ENCODE data around the gene TBX10.
A peak's percentile ranks its signal among the peaks of the same experiment; 100 is the strongest.
"Not testable (repeated sequence)": the region's sequence is repeated elsewhere in the genome, so short reads cannot be mapped to it uniquely, and the experiment has no call there.

TBX10 gene

DNA sequence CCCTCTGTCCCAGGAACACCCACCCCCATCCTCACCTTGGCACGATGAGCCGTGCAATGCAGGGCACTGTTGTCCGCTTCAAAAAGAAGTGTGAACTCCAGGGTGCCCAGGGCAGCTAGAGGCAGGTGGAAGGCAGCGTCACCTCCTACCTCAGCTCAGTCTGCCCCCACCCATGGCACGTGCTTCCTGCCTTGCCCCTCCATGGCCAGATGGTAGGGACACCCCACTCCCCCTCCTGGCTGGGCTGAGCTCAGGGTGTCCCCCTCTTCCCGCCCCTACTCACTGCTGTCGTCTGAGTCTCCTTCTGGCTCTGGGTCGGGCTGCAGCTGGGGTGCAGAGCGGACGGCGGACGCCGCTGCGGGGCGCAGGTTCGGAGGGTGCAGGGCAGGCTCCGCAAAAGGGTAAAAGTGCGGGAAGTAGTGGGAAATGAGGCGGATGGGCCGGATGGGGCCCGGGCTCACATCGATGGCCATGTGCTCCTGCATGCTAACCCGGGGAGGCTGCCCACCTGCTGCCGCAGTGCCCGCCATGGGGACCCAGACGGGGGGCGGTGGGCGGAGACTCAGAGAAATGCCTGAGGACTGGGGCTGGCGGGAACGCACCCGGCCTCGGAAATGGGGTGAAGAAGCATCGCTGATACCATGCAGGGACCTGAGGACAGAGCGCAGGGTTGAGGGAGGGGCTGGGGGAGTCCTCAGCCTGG lies 23.7 kb downstream of the TBX10 start:
- no peak for DNase-seq

DNA sequence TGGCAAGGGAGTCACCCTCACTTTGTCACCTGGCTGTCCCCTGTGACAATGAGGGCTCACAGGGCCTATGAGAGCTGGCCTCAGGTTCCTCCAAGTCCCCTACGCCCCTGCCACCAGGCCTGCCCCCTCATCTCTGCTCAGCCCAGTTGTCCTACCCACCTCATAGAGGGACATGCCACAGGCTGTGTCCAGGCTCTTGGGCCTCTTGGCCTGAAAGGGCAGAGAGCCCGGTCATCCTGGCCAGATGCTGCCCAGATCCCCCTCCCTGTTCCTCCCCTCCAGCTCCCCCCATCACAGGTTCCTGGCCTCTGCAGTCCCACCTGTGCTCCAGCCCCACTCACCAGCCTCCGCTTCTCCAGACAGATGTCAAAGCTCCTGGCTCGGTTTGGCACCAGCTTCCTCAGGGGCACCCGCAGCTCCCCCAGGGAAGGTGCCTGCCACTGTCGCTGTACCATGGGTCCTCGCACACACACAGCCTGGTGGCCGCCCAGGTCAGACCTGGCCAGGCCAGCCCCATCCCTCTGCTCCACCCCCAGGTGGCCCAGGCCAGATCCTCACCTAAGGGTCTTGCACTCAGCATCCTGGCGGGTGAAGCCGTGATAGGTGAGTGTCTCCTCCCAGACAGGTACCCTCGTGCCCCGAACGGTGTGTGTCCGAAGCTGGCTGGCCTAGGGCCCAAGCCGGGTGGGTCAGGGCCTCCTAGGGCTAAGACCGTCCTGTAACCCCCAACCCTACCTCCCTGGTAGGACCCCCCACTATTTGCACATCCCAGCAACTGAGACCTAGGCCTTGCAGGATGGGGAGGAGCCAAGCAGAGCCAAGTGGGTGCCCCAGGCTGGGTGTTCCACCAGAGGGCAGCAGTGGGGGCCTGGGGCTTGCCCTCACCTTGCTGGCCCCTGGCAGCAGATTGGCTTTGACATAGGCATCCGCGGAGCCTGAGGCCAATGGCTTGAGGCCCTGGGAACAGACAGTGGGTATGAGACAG lies 24.5 kb downstream of the TBX10 start:
- no peak for DNase-seq

DNA sequence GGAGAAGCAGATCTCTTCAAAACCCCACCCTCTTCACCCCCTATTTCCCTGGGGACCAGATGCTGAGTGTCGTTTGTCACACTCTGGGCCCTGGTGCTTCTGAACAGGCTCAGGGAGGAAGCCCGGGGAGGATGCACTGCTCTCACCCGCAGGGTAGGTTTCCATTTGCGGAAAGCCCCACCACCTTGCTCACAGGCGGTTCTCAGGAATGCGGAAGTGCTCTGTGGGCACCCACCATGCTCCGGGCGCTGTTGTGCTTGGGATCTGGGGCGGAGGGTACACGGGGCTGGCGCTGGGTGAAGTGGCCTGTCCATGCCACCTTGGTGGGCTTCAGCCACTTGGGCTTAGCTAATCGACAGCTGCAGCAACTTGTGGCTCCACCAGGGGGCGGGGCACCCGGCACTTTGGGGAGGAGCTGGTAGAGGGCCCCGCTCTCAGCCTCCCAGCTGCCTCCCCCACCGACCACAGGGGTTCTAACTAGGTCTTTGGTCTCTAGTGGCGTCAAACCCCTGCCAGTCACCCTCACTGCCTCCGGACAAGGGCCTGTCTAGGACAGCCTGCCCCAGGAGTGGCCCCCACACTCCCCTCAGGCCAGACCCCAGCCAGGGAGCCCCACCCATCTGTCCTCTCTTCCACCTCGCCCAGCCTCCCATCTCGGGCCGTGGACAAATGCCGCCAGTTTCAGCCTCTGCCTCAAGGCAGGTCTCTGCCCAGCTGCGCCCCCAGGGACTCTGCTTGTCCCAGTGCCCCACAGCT lies 25.4 kb downstream of the TBX10 start:
- DNase-seq, result peak; percentile 59

DNA sequence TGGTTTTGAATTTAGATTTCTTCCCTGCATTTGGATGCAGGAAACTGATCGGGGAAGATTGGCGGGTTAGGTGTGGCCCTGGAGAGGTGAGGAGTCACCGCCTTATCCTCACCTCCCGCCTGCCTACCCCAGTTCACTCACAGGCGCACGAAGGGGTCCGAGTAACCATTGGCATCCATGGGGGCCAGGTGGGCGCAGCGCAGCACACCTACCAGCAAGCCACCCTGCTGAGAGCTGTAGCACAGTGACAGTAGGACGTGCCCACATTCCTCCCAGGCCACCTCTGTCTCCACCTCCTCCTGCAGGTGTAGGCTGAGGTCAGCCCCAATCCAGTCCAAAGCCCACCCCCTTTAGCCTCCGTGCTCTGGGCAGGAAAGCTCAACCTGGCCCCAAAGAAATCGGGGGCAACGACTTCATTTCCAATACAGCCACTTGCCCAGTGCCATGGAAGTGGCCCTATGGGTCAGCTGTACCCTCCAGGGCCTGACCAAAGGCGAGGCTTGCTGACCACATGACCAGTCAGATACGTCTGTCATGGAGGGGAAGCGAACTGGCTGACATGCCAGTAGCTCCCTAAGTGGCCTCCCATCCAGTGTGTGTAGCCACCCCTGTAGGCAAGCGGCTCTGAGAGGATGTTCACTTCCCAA lies 26.1 kb downstream of the TBX10 start:
- no peak for DNase-seq

DNA sequence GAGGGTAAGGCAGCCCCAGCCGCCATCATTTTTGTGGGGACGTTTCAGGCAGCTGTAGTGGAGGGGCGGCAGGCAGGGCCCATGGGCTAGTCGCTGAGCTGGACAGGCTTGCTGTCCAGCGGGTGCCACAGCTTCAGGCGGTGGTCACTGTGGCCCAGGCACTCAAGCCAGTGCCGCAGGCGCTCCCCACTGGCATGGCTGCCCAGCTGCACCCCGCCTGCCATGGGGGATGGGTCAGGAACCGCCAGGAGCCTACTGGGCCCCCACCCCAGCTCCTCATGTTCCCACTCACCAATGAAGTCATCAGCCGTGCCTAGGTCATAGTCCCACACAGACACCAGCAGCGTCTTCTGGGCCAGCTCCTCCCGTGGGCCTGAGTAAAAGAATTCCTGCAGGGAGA lies 26.8 kb downstream of the TBX10 start:
- DNase-seq, result no peak

DNA sequence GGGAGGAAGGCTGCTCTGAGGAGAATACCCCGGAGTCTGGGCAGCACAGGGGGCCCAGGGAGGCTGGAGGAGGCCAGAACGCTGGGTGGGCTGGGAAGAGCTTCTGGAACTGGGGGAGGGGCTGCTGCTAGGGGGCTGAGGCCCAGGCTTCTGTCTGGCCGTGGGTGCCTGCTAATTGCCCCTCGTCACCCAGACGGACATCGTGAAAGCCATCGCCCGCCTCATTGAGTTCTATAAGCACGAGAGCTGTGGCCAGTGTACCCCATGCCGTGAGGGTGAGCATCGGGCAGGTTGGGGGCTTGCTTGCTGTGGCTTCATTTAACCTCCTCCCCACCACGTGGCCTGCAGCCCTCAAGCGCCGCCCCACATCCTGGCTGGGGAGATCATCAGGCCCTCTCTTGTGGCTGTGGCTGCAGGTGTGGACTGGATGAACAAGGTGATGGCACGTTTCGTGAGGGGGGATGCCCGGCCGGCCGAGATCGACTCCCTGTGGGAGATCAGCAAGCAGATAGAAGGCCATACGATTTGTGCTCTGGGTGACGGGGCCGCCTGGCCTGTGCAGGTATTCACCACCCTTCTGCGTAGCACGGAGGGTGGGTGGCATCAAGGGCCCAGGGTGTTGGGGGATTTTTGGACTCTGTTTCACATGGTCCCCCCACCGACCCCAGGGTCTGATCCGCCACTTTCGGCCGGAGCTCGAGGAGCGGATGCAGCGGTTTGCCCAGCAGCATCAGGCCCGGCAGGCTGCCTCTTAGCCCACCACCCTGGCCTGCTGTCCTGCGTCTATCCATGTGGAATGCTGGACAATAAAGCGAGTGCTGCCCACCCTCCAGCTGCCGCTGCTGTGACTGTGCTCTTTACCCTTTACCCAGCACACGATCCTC lies 27.6 kb downstream of the TBX10 start:
- DNase-seq, result no peak

DNA sequence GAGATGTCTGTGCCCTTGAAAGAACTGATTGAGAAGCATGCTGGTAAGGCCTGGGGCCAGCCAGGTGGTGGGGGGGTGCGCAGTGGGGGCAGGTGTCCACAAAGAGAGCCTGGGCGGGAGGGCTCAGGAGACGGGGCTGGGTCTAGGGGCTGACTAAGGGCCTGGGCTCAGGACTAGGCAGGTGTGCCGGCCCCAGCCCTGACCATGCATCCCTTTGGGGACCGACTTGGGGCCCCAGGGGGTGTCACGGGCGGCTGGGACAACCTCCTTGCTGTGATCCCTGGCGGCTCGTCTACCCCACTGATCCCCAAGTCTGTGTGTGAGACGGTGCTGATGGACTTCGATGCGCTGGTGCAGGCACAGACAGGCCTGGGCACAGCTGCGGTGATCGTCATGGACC lies 28.4 kb downstream of the TBX10 start:
- no peak for DNase-seq

DNA sequence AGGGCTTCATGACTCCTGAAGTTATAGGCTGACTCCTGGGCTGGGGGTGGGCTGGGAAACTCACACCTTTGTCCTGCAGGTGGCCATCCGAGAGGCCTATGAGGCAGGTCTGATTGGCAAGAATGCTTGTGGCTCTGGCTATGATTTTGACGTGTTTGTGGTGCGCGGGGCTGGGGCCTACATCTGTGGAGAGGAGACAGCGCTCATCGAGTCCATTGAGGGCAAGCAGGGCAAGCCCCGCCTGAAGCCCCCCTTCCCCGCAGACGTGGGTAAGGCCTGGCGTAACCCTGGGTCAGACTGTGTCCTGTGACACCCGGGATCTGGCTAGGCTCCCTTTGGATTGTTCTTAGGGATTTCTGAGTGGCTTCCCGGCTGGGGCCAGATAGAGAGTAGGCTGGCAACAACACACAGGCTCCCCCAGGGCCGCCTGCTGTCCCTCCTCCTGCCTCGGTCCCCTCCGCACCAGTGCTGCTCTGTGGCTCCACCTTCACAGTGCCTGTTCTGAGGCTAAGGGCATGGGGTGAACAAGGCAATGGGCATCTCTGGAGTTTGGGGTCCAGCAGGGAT lies 29.2 kb downstream of the TBX10 start:
- no peak for DNase-seq

DNA sequence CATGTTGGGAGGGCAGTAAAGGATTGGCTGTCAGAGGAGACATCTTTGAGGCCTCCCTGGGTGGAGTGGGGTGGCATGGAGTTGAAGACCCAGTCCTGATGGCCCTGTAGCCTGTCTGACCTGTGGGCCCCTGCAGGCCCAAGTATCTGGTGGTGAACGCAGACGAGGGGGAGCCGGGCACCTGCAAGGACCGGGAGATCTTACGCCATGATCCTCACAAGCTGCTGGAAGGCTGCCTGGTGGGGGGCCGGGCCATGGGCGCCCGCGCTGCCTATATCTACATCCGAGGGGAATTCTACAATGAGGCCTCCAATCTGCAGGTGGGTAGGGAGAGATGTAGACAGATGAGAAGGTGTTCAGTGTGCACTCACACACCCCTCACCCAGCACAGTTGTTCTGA lies 30.2 kb downstream of the TBX10 start:
- no peak for DNase-seq

DNA sequence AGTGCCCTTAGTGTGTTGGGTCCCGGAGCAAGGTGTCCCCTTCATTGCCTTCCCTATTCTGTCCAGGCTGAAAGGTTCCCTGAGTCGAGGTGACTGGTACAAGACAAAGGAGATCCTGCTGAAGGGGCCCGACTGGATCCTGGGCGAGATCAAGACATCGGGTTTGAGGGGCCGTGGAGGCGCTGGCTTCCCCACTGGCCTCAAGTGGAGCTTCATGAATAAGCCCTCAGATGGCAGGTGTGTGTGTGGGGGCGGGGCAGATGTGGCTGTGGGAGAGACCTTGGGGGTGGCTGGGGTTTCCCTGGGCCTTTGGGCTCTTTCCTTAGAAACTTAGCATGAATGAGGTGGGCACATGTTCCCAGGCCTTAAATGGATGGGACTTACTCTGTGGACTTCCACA lies 31.1 kb downstream of the TBX10 start:
- DNase-seq, result no peak

DNA sequence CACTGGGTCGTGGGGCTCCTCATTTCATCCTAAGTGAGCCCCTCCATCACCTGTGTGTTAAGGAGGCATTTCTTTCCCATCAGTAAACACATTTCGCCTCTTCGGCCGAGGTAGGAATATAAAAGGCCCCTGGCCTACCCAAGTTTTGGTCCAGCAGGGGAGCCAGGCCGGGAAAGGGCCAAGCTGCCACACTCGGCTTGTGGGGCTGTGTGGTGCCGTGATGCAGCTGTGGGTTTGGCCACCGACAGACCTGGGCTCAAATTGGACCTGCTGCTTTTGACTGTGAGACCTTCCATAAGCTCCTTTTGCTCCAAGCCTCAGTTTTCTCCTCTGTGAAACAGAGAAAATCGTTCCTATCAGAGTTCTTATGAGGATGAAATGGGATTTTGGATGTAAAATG lies 32.1 kb downstream of the TBX10 start:
- DNase-seq, result no peak

DNA sequence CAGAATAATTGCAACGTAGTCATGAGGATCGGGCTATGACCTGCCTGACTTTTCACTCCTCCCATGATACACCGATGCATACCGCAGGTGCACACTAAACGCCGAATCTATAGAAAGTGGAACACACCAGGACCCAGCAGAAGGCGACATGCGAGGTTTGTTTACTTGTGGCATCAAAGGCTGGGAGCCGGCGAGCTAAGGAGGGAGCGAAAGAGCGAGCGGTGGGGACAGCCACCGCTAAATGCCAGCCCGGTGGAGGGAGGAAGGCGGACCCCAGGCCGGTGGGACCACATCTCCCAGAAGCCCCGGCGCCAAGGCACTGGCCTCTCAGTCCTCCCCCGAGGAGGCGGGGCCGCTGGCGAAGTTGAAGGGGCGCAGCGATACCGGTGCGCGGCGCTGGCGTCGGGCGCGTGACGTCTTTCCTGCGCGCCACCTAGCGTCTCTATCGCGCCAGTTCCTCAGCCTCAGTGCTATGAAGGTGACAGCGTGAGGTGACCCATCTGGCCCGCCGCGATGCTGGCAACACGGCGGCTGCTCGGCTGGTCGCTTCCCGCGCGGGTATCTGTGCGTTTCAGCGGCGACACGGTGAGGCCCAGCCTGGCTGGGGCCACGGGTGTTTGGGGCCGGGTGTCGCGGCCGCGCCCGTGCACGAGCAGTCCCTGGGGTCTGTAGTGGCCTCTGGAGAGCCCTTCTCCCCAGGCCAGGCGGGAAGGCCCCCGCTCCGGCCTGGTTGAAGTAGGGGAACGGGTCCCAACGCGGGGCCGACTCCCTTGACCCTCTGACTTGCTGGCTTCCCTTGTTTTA lies 32.9 kb downstream of the TBX10 start, which contains the start of gene NDUFV1:
TSS of gene NDUFV1 (plus strand) at position 445 of the 804 bp plus-strand sequence. CDS start at position 514, 69 bp downstream.
- peak; percentile 87 for DNase-seq

DNA sequence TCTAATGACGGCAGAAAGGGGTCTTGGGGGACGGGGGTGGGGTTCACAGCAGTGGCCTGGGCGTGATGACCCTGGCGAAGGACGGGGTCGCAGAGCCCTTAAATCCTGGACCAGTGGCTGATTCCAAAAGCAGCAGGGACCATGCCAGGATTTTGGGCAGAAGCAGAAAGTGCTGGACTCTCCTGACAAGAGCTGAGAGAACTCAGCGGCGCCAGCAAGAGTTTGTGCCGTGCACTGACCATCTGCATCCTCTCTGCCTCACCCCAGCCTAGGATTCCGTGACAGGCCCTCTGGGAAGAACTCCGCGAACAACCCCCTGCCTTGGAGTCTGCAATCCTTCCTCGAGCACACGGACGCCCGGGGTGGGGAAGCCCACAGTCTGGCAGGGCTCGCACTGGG lies 33.5 kb downstream of the TBX10 start:
- DNase-seq, result no peak

DNA sequence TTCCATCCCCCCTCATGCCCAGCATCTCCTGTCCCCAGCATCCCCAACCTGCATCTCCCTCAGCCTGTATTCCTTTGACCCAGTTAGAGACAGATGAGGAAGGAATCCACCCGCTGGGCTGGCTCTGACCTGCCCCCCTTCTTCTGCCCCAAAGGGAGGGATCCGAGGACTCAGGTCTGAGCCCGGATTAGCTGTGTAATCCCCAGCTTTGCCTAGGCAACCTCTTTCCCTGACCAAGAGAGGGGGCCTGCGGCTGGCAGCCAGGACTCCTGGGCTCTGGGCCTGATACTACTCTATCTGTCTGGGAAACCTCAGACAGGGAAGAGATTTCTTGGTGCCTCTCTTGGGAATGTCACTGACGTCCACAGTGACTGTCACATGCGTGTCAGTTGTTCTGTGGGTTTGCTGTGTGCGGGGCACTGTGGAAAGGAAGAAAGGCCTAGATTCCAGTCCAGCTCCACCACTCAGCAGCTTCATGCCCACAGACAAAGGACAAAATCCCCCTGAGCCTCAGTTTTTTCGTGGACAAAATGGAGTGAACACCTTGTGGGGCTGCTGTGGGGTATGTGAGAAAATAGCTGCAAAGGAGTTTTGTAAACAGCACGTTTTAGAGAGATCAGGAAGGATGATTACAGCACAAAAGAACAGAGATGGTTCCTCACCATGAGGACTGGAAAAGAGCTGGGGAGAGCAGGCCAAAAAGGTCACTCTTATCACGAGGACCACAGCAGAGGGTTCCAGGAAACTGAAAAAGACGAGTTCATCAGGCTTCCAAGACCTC lies 34.1 kb downstream of the TBX10 start:
- DNase-seq, result no peak

DNA sequence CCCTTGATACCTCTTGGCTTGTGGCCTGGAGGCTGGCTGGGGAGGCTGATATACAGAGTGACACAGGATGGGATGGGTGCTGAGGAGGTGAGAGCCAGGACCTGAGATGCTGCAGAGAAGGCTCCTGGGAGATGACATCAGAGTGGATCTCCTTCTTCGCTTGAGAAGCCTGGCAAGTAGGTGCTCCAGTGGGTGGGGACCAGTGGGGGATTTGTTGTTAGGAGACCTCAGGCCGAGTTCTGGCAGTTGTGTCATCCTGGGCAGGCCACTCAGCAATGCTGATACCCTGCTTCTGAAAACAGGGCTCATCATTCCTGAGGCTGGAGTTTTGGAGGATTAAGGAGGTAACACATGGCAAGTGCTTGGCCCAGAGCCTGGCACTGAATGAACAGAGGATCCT lies 34.7 kb downstream of the TBX10 start:
- DNase-seq, result no peak

DNA sequence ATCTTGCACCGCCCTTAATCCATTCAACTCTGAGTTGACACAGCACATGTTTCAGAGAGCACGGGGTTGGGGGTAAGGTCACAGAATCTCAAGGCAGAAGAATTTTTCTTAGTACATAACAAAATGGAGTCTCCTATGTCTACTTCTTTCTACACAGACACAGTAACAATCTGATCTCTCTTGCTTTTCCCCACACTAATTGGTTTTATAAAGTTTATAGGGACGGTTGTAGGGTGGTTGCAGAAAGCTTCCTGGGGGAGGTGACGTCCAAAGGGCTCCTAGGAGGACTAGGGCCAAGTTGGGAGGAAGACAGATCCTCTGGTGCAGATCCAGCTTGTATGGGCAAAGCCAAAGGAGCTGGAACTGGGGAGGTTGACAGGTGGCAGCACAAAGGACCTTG lies 35.4 kb downstream of the TBX10 start:
- DNase-seq, result not testable (repeated sequence)

DNA sequence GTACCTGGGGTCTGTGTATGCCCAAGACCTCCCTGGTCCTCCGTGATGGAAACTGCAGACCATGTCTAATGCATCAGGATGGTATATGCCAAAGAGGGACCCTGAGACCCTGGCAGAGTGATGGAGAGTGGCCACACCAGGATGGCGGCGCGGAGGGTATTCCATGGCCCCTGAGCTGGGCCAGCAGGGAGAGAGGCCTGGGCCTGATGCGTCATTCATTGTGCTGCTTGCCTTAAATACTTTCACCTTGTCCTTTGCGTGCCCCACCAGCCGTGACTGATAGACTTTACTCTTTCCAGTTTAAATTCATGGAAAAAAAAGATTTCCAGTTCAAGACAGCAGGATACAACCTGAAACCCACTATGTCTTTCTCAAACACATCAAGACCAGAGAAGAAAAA lies 38.5 kb downstream of the TBX10 start:
- no peak for DNase-seq

DNA sequence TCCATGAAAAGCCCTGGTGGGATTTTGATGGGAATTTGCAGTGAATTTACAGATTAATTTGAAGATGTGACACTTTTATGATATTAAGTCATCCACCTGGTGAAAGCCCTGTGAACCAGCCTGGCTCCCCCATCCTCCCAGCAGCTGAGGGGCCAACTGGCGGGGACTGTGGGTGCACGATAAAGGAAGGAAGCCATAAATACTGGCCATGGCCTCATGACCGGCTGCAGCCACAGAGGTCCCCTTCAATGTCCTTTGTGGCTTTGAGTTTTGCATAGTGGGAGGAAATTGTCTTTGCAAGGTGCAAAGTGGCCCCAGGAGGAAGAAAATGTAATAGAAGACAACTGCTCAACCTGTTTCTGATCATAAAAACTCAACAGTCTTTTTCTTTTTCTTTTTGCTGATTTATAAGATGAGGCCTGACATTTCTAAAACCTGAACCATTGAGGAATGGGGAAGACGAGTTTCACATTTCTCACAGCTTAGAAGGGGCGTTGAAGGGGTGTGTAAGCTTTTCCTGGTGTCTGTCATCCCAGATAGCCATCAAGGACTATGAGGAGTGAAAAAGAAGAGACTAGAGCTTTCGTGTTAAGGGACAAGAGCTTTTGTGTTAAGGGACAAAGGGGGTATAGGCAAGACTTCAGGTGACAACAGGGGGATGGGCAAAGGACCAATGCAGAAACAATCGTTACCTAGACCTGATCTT lies 39.1 kb downstream of the TBX10 start:
- DNase-seq, result no peak

Measured in right kidney (tissue), 1 donor.